Stimulated activated CD4-positive, alpha-beta T cell treated with anti-CD3 and anti-CD28 coated beads, Interleukin-15, amount 100 ng/mL, for 1 hour (primary cell): ENCODE data around the gene PAQR4.

Source experiments
- DNase-seq, 2 donors: peaks; one replicate each; pipeline ENCODE4 v3.0.0-alpha.2; 2020; ENCODE audit warnings: low read depth in 1 of 2, low spot score in 1 of 2

PAQR4 gene

GRCh38 chr16:3020604-3021448 lies 51.7 kb downstream of the PAQR4 start:
- peak in 1 of 2 donors; percentile 49 for DNase-seq

- DNase-seq = peak; percentile 67 to 72
Measured at GRCh38 chr16:3021449-3022207, 52.5 kb downstream of the PAQR4 start.

DNA sequence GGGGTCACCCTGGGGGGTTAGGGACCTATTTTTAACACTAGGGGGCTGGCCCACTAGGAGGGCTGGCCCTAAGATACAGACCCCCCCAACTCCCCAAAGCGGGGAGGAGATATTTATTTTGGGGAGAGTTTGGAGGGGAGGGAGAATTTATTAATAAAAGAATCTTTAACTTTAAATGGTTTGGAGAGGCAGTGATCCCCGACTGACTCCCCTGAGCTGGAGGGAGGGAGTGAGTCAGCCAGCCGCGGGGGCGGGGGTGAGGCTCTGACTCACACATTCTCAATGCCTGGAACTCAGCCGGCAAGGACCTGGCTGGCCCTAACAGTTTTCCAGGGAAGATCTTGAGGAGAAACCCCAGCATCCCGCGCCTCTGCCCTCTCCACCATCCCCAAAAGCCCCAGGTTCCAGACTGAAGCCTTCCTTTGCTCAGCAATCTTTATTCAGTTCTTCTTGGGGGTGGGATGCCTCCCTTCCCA lies 53.1 kb downstream of the PAQR4 start:
- peak; percentile 70 to 90 for DNase-seq

DNA sequence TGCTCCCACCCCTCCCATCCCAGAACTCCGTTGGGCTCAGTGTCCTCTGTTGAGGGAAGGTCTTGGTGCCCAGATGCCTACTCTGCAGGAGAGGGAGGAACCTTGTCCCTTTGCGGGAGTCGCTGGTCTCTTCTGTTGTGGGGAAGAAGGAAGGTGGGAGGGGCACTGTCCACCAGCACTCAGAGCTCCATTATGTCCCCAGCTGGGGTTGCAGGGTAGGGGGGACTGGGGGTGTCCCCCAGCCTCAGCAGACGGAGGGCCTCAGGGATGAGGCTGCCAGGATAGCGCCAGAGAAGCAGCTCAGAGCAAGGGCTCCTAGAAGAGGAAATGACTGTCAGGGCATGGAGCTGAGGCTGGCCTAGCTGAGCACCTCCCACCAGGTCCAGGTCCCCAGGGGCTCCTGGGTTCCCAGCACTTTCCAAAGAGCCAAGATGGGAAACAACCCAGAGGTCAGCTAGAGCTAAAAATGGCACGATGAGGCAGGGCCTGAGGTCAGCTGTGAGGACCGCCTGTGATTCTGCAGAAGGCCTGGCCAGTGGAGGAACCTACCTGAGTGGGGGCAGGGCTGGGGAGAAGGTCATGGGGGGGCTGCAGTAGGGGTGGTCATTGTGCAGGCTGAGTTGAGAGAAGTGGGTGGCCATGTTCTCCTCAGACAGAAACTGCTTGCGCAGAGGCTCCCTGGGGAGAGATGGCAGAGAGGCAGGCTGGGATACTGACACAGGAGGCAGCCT lies 53.7 kb downstream of the PAQR4 start:
- no peak for DNase-seq
